Body of pancreas (tissue), 4 donors: ENCODE data around the gene MTHFS.

Experiments
- CTCF ChIP-seq, 7 experiments: fragments of 450-650 bp in 4 of 7; fragments of 200-600 bp in 3 of 7; sonication (generic) in 3 of 7; IDR thresholded peaks; one replicate each; pipeline ENCODE4 v1.5.1; 2016 to 2019; ENCODE audit warnings: antibody characterized with exemption in 7 of 7
- POLR2A ChIP-seq, 3 donors: fragments of 450-650 bp; IDR thresholded peaks; one replicate each; pipeline ENCODE4 v1.6.1; 2016; ENCODE audit warnings: antibody characterized with exemption in 3 of 3, mild to moderate bottlenecking in 2 of 3

GRCh38 chr15:79903144-79903543 is 6.3 kb upstream of the MTHFS start:
- TF ChIP-seq CTCF (IDR thresholded peaks at IDR 0.05) (no peak), POLR2A (IDR thresholded peaks at IDR 0.05) (no peak)
